SK-N-SH treated with all-trans-retinoic acid at 6 μM for 48 hours (cell line): ENCODE data around the gene CDC42SE2.

ENCODE experiments used
- CSDC2 ChIP-seq: fragments of 250-450 bp; sonication (Bioruptor Pico); IDR thresholded peaks from 2 replicates; pipeline ENCODE4 v1.5.0; 2020; ENCODE audit warnings: mild to moderate bottlenecking, moderate library complexity
- RARB ChIP-seq: fragments of 250-450 bp; sonication (Bioruptor Pico); IDR thresholded peaks from 2 replicates; pipeline ENCODE4 v1.8.0; 2021; ENCODE audit warnings: mild to moderate bottlenecking, moderate library complexity
- ZFP3 ChIP-seq: fragments of 250-450 bp; sonication (Bioruptor Pico); IDR thresholded peaks from 2 replicates; pipeline ENCODE4 v1.5.0; 2020; ENCODE audit warnings: mild to moderate bottlenecking, moderate library complexity
- ZFP30 ChIP-seq: fragments of 450-650 bp; formaldehyde crosslinking; IDR thresholded peaks from 2 replicates; pipeline ENCODE4 v1.5.0; 2022; ENCODE audit warnings: mild to moderate bottlenecking, moderate library complexity
- TF ChIP-seq, protein P1 (sequence below): fragments of 250-450 bp; sonication (Bioruptor Pico); IDR thresholded peaks from 2 replicates; pipeline ENCODE4 v1.5.1; 2020; ENCODE audit warnings: low read depth, mild to moderate bottlenecking, moderate library complexity

DNA sequence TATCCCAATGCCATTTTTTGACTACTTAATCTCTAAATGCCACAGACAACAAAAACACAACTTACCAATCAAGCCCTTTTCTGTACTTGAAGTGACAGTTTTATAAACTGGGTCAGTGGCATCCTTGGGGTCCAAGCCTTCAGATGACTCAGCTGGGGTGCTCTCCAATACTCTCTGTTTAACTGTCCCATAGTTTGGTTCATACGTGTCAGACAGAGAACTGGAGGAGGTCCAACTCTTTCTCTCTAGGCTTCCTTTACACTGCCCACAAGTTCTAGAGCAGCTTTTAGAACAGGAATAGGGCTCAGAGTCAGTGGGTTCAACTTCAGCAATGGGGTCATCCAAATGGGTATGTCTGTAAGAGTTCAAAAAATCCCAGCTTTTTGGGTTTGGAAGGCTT lies 166.9 kb downstream of the CDC42SE2 start:
- TF ChIP-seq, protein P1, sequence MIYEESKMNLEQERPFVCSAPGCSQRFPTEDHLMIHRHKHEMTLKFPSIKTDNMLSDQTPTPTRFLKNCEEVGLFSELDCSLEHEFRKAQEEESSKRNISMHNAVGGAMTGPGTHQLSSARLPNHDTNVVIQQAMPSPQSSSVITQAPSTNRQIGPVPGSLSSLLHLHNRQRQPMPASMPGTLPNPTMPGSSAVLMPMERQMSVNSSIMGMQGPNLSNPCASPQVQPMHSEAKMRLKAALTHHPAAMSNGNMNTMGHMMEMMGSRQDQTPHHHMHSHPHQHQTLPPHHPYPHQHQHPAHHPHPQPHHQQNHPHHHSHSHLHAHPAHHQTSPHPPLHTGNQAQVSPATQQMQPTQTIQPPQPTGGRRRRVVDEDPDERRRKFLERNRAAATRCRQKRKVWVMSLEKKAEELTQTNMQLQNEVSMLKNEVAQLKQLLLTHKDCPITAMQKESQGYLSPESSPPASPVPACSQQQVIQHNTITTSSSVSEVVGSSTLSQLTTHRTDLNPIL, result no peak
- no peak for TF ChIP-seq RARB (CRISPR knock-in tag)
- TF ChIP-seq ZFP30 (CRISPR knock-in tag), result no peak
- no peak for TF ChIP-seq CSDC2 (CRISPR knock-in tag)
- TF ChIP-seq ZFP3 (CRISPR knock-in tag), result no peak
